HepG2 (cell line): ENCODE measurements around the gene TRAPPC4. TPM values are rescaled to one million over a fixed set of nuclear protein-coding genes. Genes with fewer than 3 reads are reported as not detected.

Experiments used
- CEBPG ChIP-seq: IDR thresholded peaks from 2 replicates; pipeline ENCODE4 v1.6.1; 2016
- NFRKB ChIP-seq: fragments of 450-650 bp; IDR thresholded peaks from 2 replicates; pipeline ENCODE4 v1.6.1; 2017
- NFYC ChIP-seq: IDR thresholded peaks from 2 replicates; pipeline ENCODE4 v1.6.1; 2016; ENCODE audit warnings: missing genetic modification reagents, missing compliant biosample characterization
- PHF8 ChIP-seq: sonication (generic); formaldehyde crosslinking; IDR thresholded peaks from 2 replicates; pipeline ENCODE4 v1.5.0; 2020; ENCODE audit warnings: missing genetic modification reagents
- PRDM10 ChIP-seq: sonication (generic); formaldehyde crosslinking; IDR thresholded peaks from 2 replicates; pipeline ENCODE4 v1.4.0; 2020; ENCODE audit warnings: low read depth, missing genetic modification reagents
- RARA ChIP-seq: IDR thresholded peaks from 2 replicates; pipeline ENCODE4 v1.6.1; 2016; ENCODE audit warnings: missing genetic modification reagents, missing compliant biosample characterization
- RBM39 ChIP-seq: fragments of 200-400 bp; formaldehyde crosslinking; IDR thresholded peaks from one replicate; pipeline ENCODE4 v1.6.1; 2018; ENCODE audit warnings: antibody characterized with exemption, mild to moderate bottlenecking, low read depth, low read length; ENCODE audit not compliant: poor library complexity, severe bottlenecking
- SIN3B ChIP-seq: fragments of 150-350 bp; IDR thresholded peaks from 2 replicates; pipeline ENCODE4 v1.6.1; 2014; ENCODE audit warnings: low read length
- SRSF9 ChIP-seq: fragments of 200-400 bp; formaldehyde crosslinking; IDR thresholded peaks from 2 replicates; pipeline ENCODE4 v1.6.1; 2018; ENCODE audit warnings: borderline replicate concordance, mild to moderate bottlenecking, low read depth, low read length; ENCODE audit not compliant: insufficient read depth, poor library complexity, severe bottlenecking
- TFE3 ChIP-seq: IDR thresholded peaks from 2 replicates; pipeline ENCODE4 v1.6.1; 2016
- XRCC5 ChIP-seq: fragments of 200-400 bp; formaldehyde crosslinking; optimal IDR thresholded peaks from 2 replicates; pipeline ENCODE3; 2017; ENCODE audit warnings: mild to moderate bottlenecking, low read length
- ZIK1 ChIP-seq: sonication (generic); formaldehyde crosslinking; IDR thresholded peaks from 2 replicates; pipeline ENCODE4 v1.5.0; 2020; ENCODE audit warnings: mild to moderate bottlenecking, low read depth, missing genetic modification reagents, borderline replicate concordance
- ZMAT3 ChIP-seq: sonication (generic); formaldehyde crosslinking; conservative IDR thresholded peaks from 2 replicates; pipeline ENCODE4 v1.7.0; 2021; ENCODE audit warnings: missing genetic modification reagents
- ZNF235 ChIP-seq: sonication (generic); formaldehyde crosslinking; IDR thresholded peaks from 2 replicates; pipeline ENCODE4 v1.8.1; 2023; ENCODE audit warnings: mild to moderate bottlenecking, missing genetic modification reagents, borderline replicate concordance
- ZNF44 ChIP-seq: sonication (generic); formaldehyde crosslinking; IDR thresholded peaks from 2 replicates; pipeline ENCODE4 v1.5.1; 2020; ENCODE audit warnings: mild to moderate bottlenecking, missing genetic modification reagents
- ZZZ3 ChIP-seq: sonication (generic); formaldehyde crosslinking; IDR thresholded peaks from 2 replicates; pipeline ENCODE4 v1.4.0; 2020; ENCODE audit warnings: missing genetic modification reagents, mild to moderate bottlenecking, borderline replicate concordance
- polyA plus RNA-seq, 8 experiments: library from polyadenylated mRNA; depleted of rRNA in 3 of 8; stranded (reverse) in 7 of 8; unstranded in 1 of 8; fragments of >200 nt; fragmentation: Illumina TruSeq in 4 of 8; extraction: Trizol in 4 of 8; gene quantifications; 2 replicates each; pipeline versions ENCODE4 v1.2.1 to v1.2.3, GENCODE V29; 2011 to 2016; ENCODE audit warnings: low read depth in 4 of 8, missing spikeins in 1 of 8, mixed read lengths in 1 of 8; ENCODE audit not compliant: insufficient read depth in 1 of 8
- total RNA-seq, 5 experiments: library from RNA; depleted of rRNA; stranded (reverse); fragments of >200 nt; fragmentation: Illumina TruSeq; extraction: Trizol; gene quantifications; 2 replicates each; pipeline ENCODE4 v1.2.3, GENCODE V29; 2016; ENCODE audit warnings: low read depth in 1 of 5
- TF ChIP-seq, protein P1 (sequence below): sonication (generic); formaldehyde crosslinking; IDR thresholded peaks from 2 replicates; pipeline ENCODE4 v1.4.0; 2020; ENCODE audit warnings: missing genetic modification reagents
- TF ChIP-seq, protein P2 (sequence below): IDR thresholded peaks from 2 replicates; pipeline ENCODE4 v1.6.1; 2016; ENCODE audit warnings: low read depth
- TF ChIP-seq, protein P3 (sequence below): sonication (generic); formaldehyde crosslinking; IDR thresholded peaks from 2 replicates; pipeline ENCODE4 v1.9.0; 2022; ENCODE audit warnings: missing genetic modification reagents, mild to moderate bottlenecking, borderline replicate concordance

TRAPPC4 gene
- total and polyA plus RNA-seq, 2 of the 13 experiments (the other 11 are each of a cell fraction or from before 2014, with no cell fraction given), result 97.4 to 140 TPM

DNA sequence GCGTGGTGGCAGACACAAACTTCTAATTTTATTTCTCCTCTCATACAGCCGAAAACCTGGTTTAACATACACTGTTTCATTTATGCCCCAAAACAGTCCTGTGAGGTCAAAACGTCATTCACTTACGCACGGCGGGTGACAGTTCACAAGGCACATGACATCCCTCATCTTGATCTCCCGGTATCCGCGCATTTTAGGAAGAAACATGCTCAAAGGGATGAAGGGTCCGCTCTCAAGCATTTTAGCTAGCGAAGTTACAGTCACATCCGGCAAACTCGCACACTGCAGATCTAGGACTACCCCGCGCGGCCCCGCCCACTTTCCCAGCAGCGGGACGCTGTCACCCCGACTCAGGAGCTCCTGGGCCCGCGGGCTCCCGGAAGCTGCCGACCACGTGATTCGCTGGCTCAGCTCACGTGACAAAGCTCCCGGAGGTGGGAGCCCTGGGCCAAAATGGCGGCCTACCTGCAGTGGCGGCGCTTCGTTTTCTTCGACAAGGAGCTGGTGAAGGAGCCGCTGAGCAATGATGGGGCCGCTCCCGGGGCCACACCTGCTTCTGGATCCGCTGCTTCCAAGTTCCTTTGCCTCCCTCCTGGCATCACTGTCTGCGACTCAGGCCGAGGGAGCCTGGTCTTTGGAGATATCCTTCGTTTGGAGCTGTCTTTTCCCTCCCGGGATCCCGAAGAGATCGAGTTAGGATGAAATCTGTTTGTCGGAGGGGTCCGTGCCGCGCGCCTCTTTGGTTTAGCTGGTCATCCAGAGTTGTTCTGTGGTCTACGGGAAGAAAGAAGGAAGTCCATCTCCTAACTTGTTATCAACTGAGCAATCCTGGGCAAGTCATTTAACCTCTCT, 49.0 kb downstream of the TRAPPC4 start, which contains the start of gene VPS11 (continued):
- TF ChIP-seq ZIK1 (peak; percentile 48), SRSF9 (no peak), NFYC (CRISPR knock-in tag) (peak; percentile 69), ZZZ3 (CRISPR knock-in tag) (0 out of 2 replicates have a peak, but pooled peaks have one; percentile 19), RBM39 (no peak), TFE3 (CRISPR knock-in tag) (peak; percentile 95), RARA (peak; percentile 29; the same call in 1 of the 2 replicates), ZNF44 (CRISPR knock-in tag) (no peak), ZMAT3 (CRISPR knock-in tag) (no peak), NFRKB (peak; percentile 52; the same call in 1 of the 2 replicates), CEBPG (peak; percentile 27; the same call in 1 of the 2 replicates), ZNF235 (CRISPR knock-in tag) (no peak; the same call in 1 of the 2 replicates), SIN3B (peak; percentile 90), XRCC5 (peak; percentile 76), PRDM10 (0 out of 2 replicates have a peak, but pooled peaks have one; percentile 22), PHF8 (CRISPR knock-in tag) (peak; percentile 91)
- TF ChIP-seq, protein P1, sequence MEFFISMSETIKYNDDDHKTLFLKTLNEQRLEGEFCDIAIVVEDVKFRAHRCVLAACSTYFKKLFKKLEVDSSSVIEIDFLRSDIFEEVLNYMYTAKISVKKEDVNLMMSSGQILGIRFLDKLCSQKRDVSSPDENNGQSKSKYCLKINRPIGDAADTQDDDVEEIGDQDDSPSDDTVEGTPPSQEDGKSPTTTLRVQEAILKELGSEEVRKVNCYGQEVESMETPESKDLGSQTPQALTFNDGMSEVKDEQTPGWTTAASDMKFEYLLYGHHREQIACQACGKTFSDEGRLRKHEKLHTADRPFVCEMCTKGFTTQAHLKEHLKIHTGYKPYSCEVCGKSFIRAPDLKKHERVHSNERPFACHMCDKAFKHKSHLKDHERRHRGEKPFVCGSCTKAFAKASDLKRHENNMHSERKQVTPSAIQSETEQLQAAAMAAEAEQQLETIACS, result no peak
- TF ChIP-seq, protein P2, sequence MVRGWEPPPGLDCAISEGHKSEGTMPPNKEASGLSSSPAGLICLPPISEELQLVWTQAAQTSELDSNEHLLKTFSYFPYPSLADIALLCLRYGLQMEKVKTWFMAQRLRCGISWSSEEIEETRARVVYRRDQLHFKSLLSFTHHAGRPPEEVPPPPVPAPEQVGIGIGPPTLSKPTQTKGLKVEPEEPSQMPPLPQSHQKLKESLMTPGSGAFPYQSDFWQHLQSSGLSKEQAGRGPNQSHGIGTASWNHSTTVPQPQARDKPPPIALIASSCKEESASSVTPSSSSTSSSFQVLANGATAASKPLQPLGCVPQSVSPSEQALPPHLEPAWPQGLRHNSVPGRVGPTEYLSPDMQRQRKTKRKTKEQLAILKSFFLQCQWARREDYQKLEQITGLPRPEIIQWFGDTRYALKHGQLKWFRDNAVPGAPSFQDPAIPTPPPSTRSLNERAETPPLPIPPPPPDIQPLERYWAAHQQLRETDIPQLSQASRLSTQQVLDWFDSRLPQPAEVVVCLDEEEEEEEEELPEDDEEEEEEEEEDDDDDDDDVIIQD (CRISPR knock-in tag), result 0 out of 2 replicates have a peak, but pooled peaks have one; percentile 48
- TF ChIP-seq, protein P3, sequence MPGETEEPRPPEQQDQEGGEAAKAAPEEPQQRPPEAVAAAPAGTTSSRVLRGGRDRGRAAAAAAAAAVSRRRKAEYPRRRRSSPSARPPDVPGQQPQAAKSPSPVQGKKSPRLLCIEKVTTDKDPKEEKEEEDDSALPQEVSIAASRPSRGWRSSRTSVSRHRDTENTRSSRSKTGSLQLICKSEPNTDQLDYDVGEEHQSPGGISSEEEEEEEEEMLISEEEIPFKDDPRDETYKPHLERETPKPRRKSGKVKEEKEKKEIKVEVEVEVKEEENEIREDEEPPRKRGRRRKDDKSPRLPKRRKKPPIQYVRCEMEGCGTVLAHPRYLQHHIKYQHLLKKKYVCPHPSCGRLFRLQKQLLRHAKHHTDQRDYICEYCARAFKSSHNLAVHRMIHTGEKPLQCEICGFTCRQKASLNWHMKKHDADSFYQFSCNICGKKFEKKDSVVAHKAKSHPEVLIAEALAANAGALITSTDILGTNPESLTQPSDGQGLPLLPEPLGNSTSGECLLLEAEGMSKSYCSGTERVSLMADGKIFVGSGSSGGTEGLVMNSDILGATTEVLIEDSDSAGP (CRISPR knock-in tag), result peak; percentile 91
